Neural crest cell (in vitro differentiated cells): ENCODE results near the gene PAX4. TPM values are rescaled to one million over a fixed set of nuclear protein-coding genes. Genes with fewer than 3 reads are reported as not detected.
"Not testable (repeated sequence)": the region's sequence is repeated elsewhere in the genome, so short reads cannot be mapped to it uniquely, and the experiment has no call there.

Experiments
- DNase-seq: peaks from one replicate; pipeline ENCODE4 v3.0.0; 2021; ENCODE audit warnings: low read depth, mixed read lengths, low spot score
- H3K27ac Mint-ChIP-seq: one replicate; pipeline ENCODE4 v1.8.0; 2021; ENCODE audit warnings: mild to moderate bottlenecking, mixed read lengths; ENCODE audit not compliant: unreplicated experiment
- H3K27me3 Mint-ChIP-seq: 2 replicates; pipeline ENCODE4 v1.8.0; 2021; ENCODE audit warnings: low read depth, mild to moderate bottlenecking, mixed read lengths
- H3K36me3 Mint-ChIP-seq: 2 replicates; pipeline ENCODE4 v1.8.0; 2021; ENCODE audit warnings: low read depth, mild to moderate bottlenecking, mixed read lengths
- H3K4me1 Mint-ChIP-seq: 2 replicates; pipeline ENCODE4 v1.8.0; 2021; ENCODE audit warnings: mixed read lengths
- H3K4me3 Mint-ChIP-seq: one replicate; pipeline ENCODE4 v1.8.0; 2021; ENCODE audit warnings: mild to moderate bottlenecking, mixed read lengths
- H3K9me3 Mint-ChIP-seq: 2 replicates; pipeline ENCODE4 v1.8.0; 2021; ENCODE audit warnings: mixed read lengths
- total RNA-seq: library from RNA; stranded (reverse); gene quantifications from 2 replicates; pipeline ENCODE4 v1.2.1, GENCODE V29; 2021
- TF ChIP-seq, protein P1 (sequence below): fragments of 200-600 bp; sonication (generic); conservative IDR thresholded peaks from 2 replicates; pipeline ENCODE4 v1.5.0; 2021; ENCODE audit warnings: antibody characterized with exemption, mild to moderate bottlenecking

The PAX4 gene
- total RNA-seq, 1 donor from 2014 or later: not detected

DNA sequence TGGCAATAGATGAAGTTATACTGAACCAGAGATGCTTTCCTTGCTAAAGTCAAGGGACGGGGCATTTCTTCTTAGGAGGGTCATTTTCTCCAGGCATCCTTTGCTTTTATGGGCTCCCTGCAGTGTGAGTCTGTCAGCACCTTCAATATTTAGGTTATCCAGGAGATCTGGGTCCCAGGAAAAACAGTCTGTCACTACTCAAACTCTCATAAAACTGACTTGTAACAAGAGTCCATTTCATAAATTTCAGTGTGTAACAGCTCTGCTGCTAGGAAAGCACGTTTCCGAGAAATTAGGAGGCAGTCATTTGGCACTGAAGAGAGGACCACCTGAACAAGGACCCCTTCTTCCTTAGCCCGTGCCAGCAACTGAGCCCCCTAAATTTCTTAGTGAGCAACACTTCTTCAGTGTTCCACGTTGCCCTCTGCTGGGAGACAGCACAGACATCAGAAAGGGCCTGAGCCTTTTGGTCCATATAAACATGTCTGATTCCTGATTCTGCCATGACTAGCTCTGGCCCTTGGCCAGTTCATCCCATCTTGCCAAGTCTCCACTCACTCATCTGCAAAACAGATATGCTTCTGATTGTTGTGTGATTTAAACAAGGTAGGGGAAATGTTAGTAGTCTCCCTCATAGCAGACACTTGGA, 39.8 kb downstream of the PAX4 start:
- TF ChIP-seq, protein P1, sequence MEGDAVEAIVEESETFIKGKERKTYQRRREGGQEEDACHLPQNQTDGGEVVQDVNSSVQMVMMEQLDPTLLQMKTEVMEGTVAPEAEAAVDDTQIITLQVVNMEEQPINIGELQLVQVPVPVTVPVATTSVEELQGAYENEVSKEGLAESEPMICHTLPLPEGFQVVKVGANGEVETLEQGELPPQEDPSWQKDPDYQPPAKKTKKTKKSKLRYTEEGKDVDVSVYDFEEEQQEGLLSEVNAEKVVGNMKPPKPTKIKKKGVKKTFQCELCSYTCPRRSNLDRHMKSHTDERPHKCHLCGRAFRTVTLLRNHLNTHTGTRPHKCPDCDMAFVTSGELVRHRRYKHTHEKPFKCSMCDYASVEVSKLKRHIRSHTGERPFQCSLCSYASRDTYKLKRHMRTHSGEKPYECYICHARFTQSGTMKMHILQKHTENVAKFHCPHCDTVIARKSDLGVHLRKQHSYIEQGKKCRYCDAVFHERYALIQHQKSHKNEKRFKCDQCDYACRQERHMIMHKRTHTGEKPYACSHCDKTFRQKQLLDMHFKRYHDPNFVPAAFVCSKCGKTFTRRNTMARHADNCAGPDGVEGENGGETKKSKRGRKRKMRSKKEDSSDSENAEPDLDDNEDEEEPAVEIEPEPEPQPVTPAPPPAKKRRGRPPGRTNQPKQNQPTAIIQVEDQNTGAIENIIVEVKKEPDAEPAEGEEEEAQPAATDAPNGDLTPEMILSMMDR: no peak
- no peak overlapping the region for H3K4me3 Mint-ChIP-seq
- H3K27me3 Mint-ChIP-seq: no peaks in the 10 kb centered on the region
- H3K4me1 Mint-ChIP-seq: no peaks in the 10 kb centered on the region
- no peak for DNase-seq
- H3K27ac Mint-ChIP-seq: no peak overlapping the region
- H3K9me3 Mint-ChIP-seq: no peaks in the 10 kb centered on the region
- no peaks in the 10 kb centered on the region for H3K36me3 Mint-ChIP-seq

- H3K4me3 Mint-ChIP-seq: no peak overlapping the region
- no peaks in the 10 kb centered on the region for H3K36me3 Mint-ChIP-seq
- no peaks in the 10 kb centered on the region for H3K4me1 Mint-ChIP-seq
- H3K27me3 Mint-ChIP-seq: no peaks in the 10 kb centered on the region
- peak overlapping the region; percentile 54 for H3K27ac Mint-ChIP-seq
- H3K9me3 Mint-ChIP-seq: no peaks in the 10 kb centered on the region
- DNase-seq: no peak
- TF ChIP-seq, protein P1: no peak
These were observed 46.0 kb downstream of the PAX4 start for GRCh38 chr7:127571741-127572505.

DNA sequence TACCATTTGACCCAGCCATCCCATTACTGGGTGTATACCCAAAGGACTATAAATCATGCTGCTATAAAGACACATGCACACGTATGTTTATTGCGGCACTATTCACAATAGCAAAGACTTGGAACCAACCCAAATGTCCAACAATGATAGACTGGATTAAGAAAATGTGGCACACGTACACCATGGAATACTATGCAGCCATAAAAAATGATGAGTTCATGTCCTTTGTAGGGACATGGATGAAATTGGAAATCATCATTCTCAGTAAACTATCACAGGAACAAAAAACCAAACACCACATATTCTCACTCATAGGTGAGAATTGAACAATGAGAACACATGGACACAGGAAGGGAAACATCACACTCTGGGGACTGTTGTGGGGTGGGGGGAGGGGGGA, 49.9 kb downstream of the PAX4 start:
- H3K36me3 Mint-ChIP-seq, H3K4me1 Mint-ChIP-seq, DNase-seq, H3K9me3 Mint-ChIP-seq, H3K27me3 Mint-ChIP-seq, H3K4me3 Mint-ChIP-seq, H3K27ac Mint-ChIP-seq: not testable (repeated sequence)

DNA sequence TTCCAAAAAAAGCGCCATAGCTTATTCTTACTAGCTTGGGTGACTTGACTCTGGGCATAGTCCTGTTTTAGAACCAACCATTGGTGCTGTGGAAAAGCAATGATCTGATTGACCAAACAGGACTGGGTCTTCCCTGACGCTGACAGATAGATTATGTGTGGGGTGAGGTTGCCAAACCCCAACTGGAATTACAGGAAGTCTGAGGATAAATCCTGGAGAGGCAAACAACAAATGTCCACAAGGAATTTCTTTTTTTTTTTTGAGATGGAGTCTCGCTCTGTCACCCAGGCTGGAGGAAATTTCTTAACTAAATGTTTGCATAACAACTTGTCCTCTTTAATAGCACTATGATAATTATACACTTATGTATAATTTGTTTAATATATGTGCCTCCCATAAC, 51.7 kb downstream of the PAX4 start:
- no peaks in the 10 kb centered on the region for H3K27me3 Mint-ChIP-seq
- no peaks in the 10 kb centered on the region for H3K4me1 Mint-ChIP-seq
- no peak for DNase-seq
- H3K36me3 Mint-ChIP-seq: peaks cover 3% of the 10 kb centered on the region
- TF ChIP-seq, protein P1: no peak
- H3K27ac Mint-ChIP-seq: no peak overlapping the region
- H3K4me3 Mint-ChIP-seq: no peak overlapping the region
- H3K9me3 Mint-ChIP-seq: peaks cover 9% of the 10 kb centered on the region

Other genes starting within 250 kb of the PAX4 start
- 29.5 and 29.8 TPM in 2 replicates for gene ZNF800, start 225.4 kb downstream of the PAX4 start, total RNA-seq
- 15.3 and 16.4 TPM in 2 replicates for gene GCC1, start 32.5 kb downstream of the PAX4 start, total RNA-seq
- 151 and 160 TPM in 2 replicates for gene ARF5, start 29.7 kb downstream of the PAX4 start, total RNA-seq
- gene FSCN3, start 24.4 kb downstream of the PAX4 start, total RNA-seq: 1.4 and 2.0 TPM in 2 replicates
- 184 and 188 TPM in 2 replicates for gene SND1, start 34.1 kb upstream of the PAX4 start, total RNA-seq